Activated naive CD4-positive, alpha-beta T cell (primary cell): ENCODE results near the gene SECISBP2.
"Not testable (repeated sequence)": the region's sequence is repeated elsewhere in the genome, so short reads cannot be mapped to it uniquely, and the experiment has no call there.

Source experiments
- DNase-seq, 4 experiments: peaks; one replicate each; lab custom pipeline; 2025; lab: John Stamatoyannopoulos, UW

SECISBP2 gene

GRCh38 chr9:89309608-89310474 is 8.5 kb upstream of the SECISBP2 start:
- no peak for DNase-seq

- peak; percentile 99 for DNase-seq
Observed at GRCh38 chr9:89310475-89311345, 7.6 kb upstream of the SECISBP2 start, which contains the start of gene CKS2. TSS of gene CKS2 (plus strand) at chr9:89311195. CDS start at chr9:89311293, 98 bp downstream.

- DNase-seq = no peak
Observed at GRCh38 chr9:89311346-89312221, 6.7 kb upstream of the SECISBP2 start.

- no peak for DNase-seq
Observed at GRCh38 chr9:89312222-89312571, 6.1 kb upstream of the SECISBP2 start.

- no peak for DNase-seq
Observed at GRCh38 chr9:89313842-89314241, 4.5 kb upstream of the SECISBP2 start.

- no peak for DNase-seq
Observed at GRCh38 chr9:89314955-89315354, 3.3 kb upstream of the SECISBP2 start.

GRCh38 chr9:89315482-89315881 is 2.8 kb upstream of the SECISBP2 start:
- no peak for DNase-seq

- DNase-seq = no peak
Observed at GRCh38 chr9:89317282-89317681, 1.0 kb upstream of the SECISBP2 start.

- DNase-seq = no peak
Observed at GRCh38 chr9:89319015-89319905, 960 bp downstream of the SECISBP2 start.

- DNase-seq = no peak
Observed at GRCh38 chr9:89323390-89323789, 5.1 kb downstream of the SECISBP2 start.

GRCh38 chr9:89325733-89326132 is 7.4 kb downstream of the SECISBP2 start:
- DNase-seq = no peak

- no peak for DNase-seq
Observed at GRCh38 chr9:89328064-89328463, 9.8 kb downstream of the SECISBP2 start.

GRCh38 chr9:89329917-89330316 is 11.6 kb downstream of the SECISBP2 start:
- no peak for DNase-seq

- no peak for DNase-seq
Observed at GRCh38 chr9:89330513-89330912, 12.2 kb downstream of the SECISBP2 start.

GRCh38 chr9:89339807-89340206 is 21.5 kb downstream of the SECISBP2 start:
- DNase-seq = no peak

GRCh38 chr9:89340332-89340731 is 22.0 kb downstream of the SECISBP2 start:
- DNase-seq = no peak

GRCh38 chr9:89342213-89342612 is 23.9 kb downstream of the SECISBP2 start:
- no peak for DNase-seq

- DNase-seq = no peak
Observed at GRCh38 chr9:89342948-89343347, 24.6 kb downstream of the SECISBP2 start.

GRCh38 chr9:89343812-89344211 is 25.5 kb downstream of the SECISBP2 start:
- not testable (repeated sequence) for DNase-seq

GRCh38 chr9:89345476-89345875 is 27.2 kb downstream of the SECISBP2 start:
- no peak for DNase-seq

- DNase-seq = no peak
Observed at GRCh38 chr9:89346696-89347095, 28.4 kb downstream of the SECISBP2 start.
